Glutamatergic neuron (in vitro differentiated cells): ENCODE measurements around the gene ASCL5. TPM values are rescaled to one million over a fixed set of nuclear protein-coding genes. Genes with fewer than 3 reads are reported as not detected.

ENCODE experiments used
- DNase-seq: peaks from one replicate; pipeline ENCODE4 v3.0.0; 2022
- H3K27ac Mint-ChIP-seq: one replicate; pipeline ENCODE4 v1.8.0; 2020; ENCODE audit warnings: mild to moderate bottlenecking, mixed read lengths, inconsistent platforms; ENCODE audit not compliant: unreplicated experiment
- H3K27me3 Mint-ChIP-seq: one replicate; pipeline ENCODE4 v1.8.0; 2020; ENCODE audit warnings: mild to moderate bottlenecking, moderate library complexity, mixed read lengths, inconsistent platforms; ENCODE audit not compliant: unreplicated experiment
- H3K36me3 Mint-ChIP-seq: one replicate; pipeline ENCODE4 v1.8.0; 2020; ENCODE audit warnings: mild to moderate bottlenecking, mixed read lengths, inconsistent platforms; ENCODE audit not compliant: unreplicated experiment
- H3K4me1 Mint-ChIP-seq: one replicate; pipeline ENCODE4 v1.8.0; 2020; ENCODE audit warnings: mild to moderate bottlenecking, low read depth, mixed read lengths, inconsistent platforms; ENCODE audit not compliant: unreplicated experiment
- H3K4me3 Mint-ChIP-seq: one replicate; pipeline ENCODE4 v1.8.0; 2020; ENCODE audit warnings: mild to moderate bottlenecking, mixed read lengths, inconsistent platforms; ENCODE audit not compliant: unreplicated experiment
- H3K9me3 Mint-ChIP-seq: one replicate; pipeline ENCODE4 v1.8.0; 2020; ENCODE audit warnings: mild to moderate bottlenecking, moderate library complexity, mixed read lengths, inconsistent platforms; ENCODE audit not compliant: unreplicated experiment
- total RNA-seq: library from RNA; stranded (reverse); fragmentation: NEBNext Ultra II Directional; extraction: Animal tissue kit (Norgen Biotek cat#: 25700); gene quantifications from one replicate; pipeline ENCODE4 v1.2.1, GENCODE V29; 2021; ENCODE audit not compliant: unreplicated experiment
- TF ChIP-seq, protein P1 (sequence below): fragments of 200-600 bp; sonication (generic); IDR thresholded peaks from one replicate; pipeline ENCODE4 v1.5.0; 2021; ENCODE audit not compliant: partially characterized antibody, unreplicated experiment

The ASCL5 gene
- total RNA-seq, 1 donor from 2014 or later: not detected

GRCh38 chr1:201123866-201124265 is 3.1 kb downstream of the ASCL5 start:
- Mint-ChIP-seq H3K27ac (no peak overlapping the region), H3K27me3 (peaks cover 6% of the 10 kb centered on the region), H3K36me3 (no peaks in the 10 kb centered on the region), H3K4me1 (peaks cover 1% of the 10 kb centered on the region), H3K4me3 (no peak overlapping the region), H3K9me3 (peaks cover 4% of the 10 kb centered on the region)
- TF ChIP-seq, protein P1, sequence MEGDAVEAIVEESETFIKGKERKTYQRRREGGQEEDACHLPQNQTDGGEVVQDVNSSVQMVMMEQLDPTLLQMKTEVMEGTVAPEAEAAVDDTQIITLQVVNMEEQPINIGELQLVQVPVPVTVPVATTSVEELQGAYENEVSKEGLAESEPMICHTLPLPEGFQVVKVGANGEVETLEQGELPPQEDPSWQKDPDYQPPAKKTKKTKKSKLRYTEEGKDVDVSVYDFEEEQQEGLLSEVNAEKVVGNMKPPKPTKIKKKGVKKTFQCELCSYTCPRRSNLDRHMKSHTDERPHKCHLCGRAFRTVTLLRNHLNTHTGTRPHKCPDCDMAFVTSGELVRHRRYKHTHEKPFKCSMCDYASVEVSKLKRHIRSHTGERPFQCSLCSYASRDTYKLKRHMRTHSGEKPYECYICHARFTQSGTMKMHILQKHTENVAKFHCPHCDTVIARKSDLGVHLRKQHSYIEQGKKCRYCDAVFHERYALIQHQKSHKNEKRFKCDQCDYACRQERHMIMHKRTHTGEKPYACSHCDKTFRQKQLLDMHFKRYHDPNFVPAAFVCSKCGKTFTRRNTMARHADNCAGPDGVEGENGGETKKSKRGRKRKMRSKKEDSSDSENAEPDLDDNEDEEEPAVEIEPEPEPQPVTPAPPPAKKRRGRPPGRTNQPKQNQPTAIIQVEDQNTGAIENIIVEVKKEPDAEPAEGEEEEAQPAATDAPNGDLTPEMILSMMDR: no peak
- DNase-seq: no peak

- H3K27me3 Mint-ChIP-seq: peaks cover 8% of the 10 kb centered on the region
- H3K9me3 Mint-ChIP-seq: peaks cover 3% of the 10 kb centered on the region
- no peak for DNase-seq
- TF ChIP-seq, protein P1: no peak
- H3K4me3 Mint-ChIP-seq: no peak overlapping the region
- H3K27ac Mint-ChIP-seq: no peak overlapping the region
- no peaks in the 10 kb centered on the region for H3K36me3 Mint-ChIP-seq
- H3K4me1 Mint-ChIP-seq: peaks cover 1% of the 10 kb centered on the region
Observed at GRCh38 chr1:201122321-201122957, 4.5 kb downstream of the ASCL5 start.

DNA sequence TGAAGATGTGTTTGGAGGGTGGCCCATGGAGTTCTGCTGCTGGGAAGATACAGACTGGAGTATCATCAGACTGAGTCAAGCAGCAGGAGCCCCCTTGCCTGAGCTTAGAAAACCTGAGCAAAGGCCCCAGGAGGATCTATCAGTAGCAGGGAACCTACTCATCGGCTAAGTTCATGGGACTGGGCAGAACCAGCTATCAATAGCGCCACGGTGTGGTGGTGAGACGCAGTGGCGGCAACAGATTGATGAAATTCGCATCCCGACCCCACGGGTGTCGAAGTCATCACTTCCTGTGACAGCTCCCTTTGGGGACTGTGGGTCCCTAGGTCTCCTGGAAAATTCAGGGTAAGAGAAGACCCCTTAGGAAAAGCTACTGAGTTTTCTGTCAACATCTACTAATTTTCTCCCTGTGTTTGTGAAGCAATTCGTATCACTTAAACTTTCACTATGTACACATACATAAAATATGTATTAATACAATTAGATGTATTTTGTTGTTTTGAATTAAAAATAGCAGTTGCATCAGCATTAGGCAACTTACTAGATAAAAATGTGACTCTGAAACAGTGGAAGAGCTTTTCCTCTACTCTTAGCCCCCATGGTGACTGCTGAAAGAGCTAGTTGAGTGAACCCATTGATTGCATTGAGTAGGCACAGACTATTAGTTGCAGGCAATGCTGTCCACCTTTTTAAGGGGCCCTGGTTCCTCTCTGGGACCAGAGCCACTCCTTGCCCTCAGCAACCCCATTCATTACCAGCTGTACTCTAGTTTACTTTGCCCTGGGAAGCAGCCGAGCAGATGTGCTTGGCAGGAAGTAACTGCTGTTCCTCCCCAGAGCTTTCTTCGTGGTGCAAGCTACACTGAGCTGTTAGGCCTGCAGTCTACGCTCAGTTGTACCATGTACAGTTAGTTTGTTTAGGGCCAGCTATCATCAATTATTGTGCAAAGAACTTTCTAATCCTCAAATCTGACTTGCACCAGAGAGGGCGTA is 7.5 kb downstream of the ASCL5 start:
- no peak overlapping the region for H3K27ac Mint-ChIP-seq
- peaks cover 3% of the 10 kb centered on the region for H3K9me3 Mint-ChIP-seq
- no peaks in the 10 kb centered on the region for H3K36me3 Mint-ChIP-seq
- TF ChIP-seq, protein P1: peak; percentile 69
- DNase-seq: peak; percentile 75
- H3K4me1 Mint-ChIP-seq: peaks cover 1% of the 10 kb centered on the region
- no peak overlapping the region for H3K4me3 Mint-ChIP-seq
- peaks cover 8% of the 10 kb centered on the region for H3K27me3 Mint-ChIP-seq

DNA sequence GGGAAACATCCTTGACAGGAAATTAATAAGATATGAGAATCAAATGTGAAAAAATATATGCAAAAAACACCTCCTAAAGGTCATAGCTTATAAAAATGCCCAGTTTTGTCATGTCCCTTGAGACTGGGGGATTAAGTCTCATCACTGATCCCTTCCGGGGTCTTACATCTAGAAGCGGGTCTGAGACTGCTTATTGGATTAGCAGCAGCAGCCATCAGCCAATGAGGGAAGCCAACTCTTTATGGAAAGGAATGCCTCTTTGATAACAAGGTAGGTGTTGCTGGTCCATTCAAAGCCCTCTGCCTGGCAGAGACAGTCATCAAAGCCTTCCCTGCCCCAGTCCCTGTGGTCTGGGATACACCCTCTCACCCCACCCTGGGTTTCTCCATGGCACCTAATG is 10.9 kb downstream of the ASCL5 start:
- Mint-ChIP-seq H3K9me3 (peaks cover 4% of the 10 kb centered on the region), H3K27ac (no peak overlapping the region), H3K36me3 (no peaks in the 10 kb centered on the region), H3K4me1 (peaks cover 8% of the 10 kb centered on the region), H3K4me3 (no peak overlapping the region), H3K27me3 (peaks cover 7% of the 10 kb centered on the region)
- no peak for DNase-seq
- TF ChIP-seq, protein P1: no peak
